Panc1 (cell line): ENCODE measurements around the gene STAMBP. TPM values are rescaled to one million over a fixed set of nuclear protein-coding genes. Genes with fewer than 3 reads are reported as not detected.

Experiments
- ATAC-seq: fragments of 200-7000 bp; cut with Tn5 transposase; 2 replicates; pipeline ENCODE4 v1.9.1; 2020; ENCODE audit warnings: mild to moderate bottlenecking, moderate library complexity
- BruUV-seq: library from RNA; stranded (reverse); fragments of 400-500 nt; replicated peaks from 2 replicates; lab custom pipeline; 2021; lab: Mats Ljungman, UMichigan
- CTCF ChIA-PET: fragments of 300-600 bp; sonication (Branson Sonifier 250); formaldehyde crosslinking; loops from one replicate; lab custom pipeline; 2022; ENCODE audit warnings: antibody characterized with exemption; lab: Charles Lee
- POLR2A ChIA-PET: fragments of 300-600 bp; sonication (Branson Sonifier 250); formaldehyde crosslinking; loops from one replicate; lab custom pipeline; 2022; ENCODE audit warnings: antibody characterized with exemption; lab: Charles Lee
- DNase-seq: peaks from one replicate; pipeline ENCODE4 v3.0.0-alpha.2; 2010; ENCODE audit warnings: low read depth, low spot score
- H3K27ac ChIP-seq: 2 replicates; pipeline ENCODE4 v1.5.1; 2011; ENCODE audit warnings: mild to moderate bottlenecking, low read length, inconsistent platforms
- H3K27me3 ChIP-seq: fragments of 200-500 bp; sonication (Bioruptor generic); 2 replicates; pipeline ENCODE4 v1.6.0; 2014; ENCODE audit warnings: low read length, inconsistent platforms; ENCODE audit not compliant: control insufficient read depth, insufficient read depth
- H3K36me3 ChIP-seq: fragments of 200-500 bp; sonication (Bioruptor generic); 2 replicates; pipeline ENCODE4 v1.5.1; 2014; ENCODE audit warnings: inconsistent platforms, mild to moderate bottlenecking, low read length, moderate library complexity; ENCODE audit not compliant: control insufficient read depth, insufficient read depth
- H3K4me1 ChIP-seq: 2 replicates; pipeline ENCODE4 v1.5.1; 2011; ENCODE audit warnings: inconsistent platforms, mild to moderate bottlenecking, low read length, moderate library complexity; ENCODE audit not compliant: control insufficient read depth, insufficient read depth
- H3K4me3 ChIP-seq, 2 experiments: 2 replicates each; pipeline ENCODE4 v1.5.1; 2011 to 2012; ENCODE audit warnings: low read depth in 2 of 2, low read length in 2 of 2, mild to moderate bottlenecking in 2 of 2, inconsistent platforms in 1 of 2, moderate library complexity in 1 of 2
- H3K9me3 ChIP-seq: fragments of 200-500 bp; sonication (Bioruptor generic); 2 replicates; pipeline ENCODE4 v1.5.1; 2014; ENCODE audit warnings: low read depth, mild to moderate bottlenecking, inconsistent platforms, low read length, moderate library complexity; ENCODE audit not compliant: control insufficient read depth, insufficient read depth
- CTCF ChIP-seq: fragments of 450-650 bp; IDR thresholded peaks from 2 replicates; pipeline ENCODE4 v1.5.1; 2017; ENCODE audit warnings: mild to moderate bottlenecking
- POLR2AphosphoS5 ChIP-seq: IDR thresholded peaks from 2 replicates; pipeline ENCODE4 v1.6.1; 2012; ENCODE audit warnings: mild to moderate bottlenecking, low read depth, low read length, moderate library complexity
- REST ChIP-seq, 2 experiments: IDR thresholded peaks; 2 replicates each; pipeline ENCODE4 v1.6.1; 2011 to 2012; ENCODE audit warnings: low read depth in 2 of 2, control low read depth in 1 of 2, low read length in 1 of 2, mild to moderate bottlenecking in 1 of 2, moderate library complexity in 1 of 2; ENCODE audit not compliant: insufficient read depth in 1 of 2
- SIN3A ChIP-seq: IDR thresholded peaks from 2 replicates; pipeline ENCODE4 v1.6.1; 2012; ENCODE audit warnings: low read depth, mild to moderate bottlenecking, low read length, moderate library complexity, borderline replicate concordance; ENCODE audit not compliant: insufficient read depth
- TCF7L2 ChIP-seq: IDR thresholded peaks from 2 replicates; pipeline ENCODE4 v1.6.1; 2011; ENCODE audit warnings: mild to moderate bottlenecking, low read depth, low read length, inconsistent platforms
- in situ Hi-C: cut with HindIII; loops from 2 replicates; pipeline ENCODE4 v1.10.0; 2016; ENCODE audit warnings: low sequenced_read_pairs, low pct_unique_long_range_greater_than_20kb
- intact Hi-C: fragments of 100-400 bp; cut with micrococcal nuclease; formaldehyde crosslinking; loops from one replicate; pipeline ENCODE4 v1.10.0; 2022; ENCODE audit not compliant: unreplicated experiment
- total RNA-seq: library from RNA; stranded (reverse); gene quantifications from one replicate; pipeline ENCODE4 v1.2.1, GENCODE V29; 2021; ENCODE audit not compliant: unreplicated experiment

Gene STAMBP
- total RNA-seq, 1 experiment from 2014 or later: 49.0 TPM

- TF ChIP-seq REST (IDR thresholded peaks at IDR 0.05; ENCODE audit: insufficient read depth in 1 of 2, low read depth in 2 of 2, low read length in 1 of 2) (no peak), SIN3A (no peak), POLR2AphosphoS5 (no peak), TCF7L2 (no peak), CTCF (no peak)
- no peaks in the 10 kb centered on the region for H3K4me1 ChIP-seq
- H3K4me3 ChIP-seq: no peak overlapping the region
- no TSS peak for BruUV-seq
- ChIA-PET POLR2A (no interaction called here), CTCF (no interaction called here)
- intact Hi-C loops (no loop called here), in situ Hi-C loops (no loop called here)
- no peak for DNase-seq
- no peak for ATAC-seq
- H3K27me3 ChIP-seq: no peaks in the 10 kb centered on the region
- H3K27ac ChIP-seq: no peak overlapping the region
- no peaks in the 10 kb centered on the region for H3K36me3 ChIP-seq
- no peaks in the 10 kb centered on the region for H3K9me3 ChIP-seq
These were observed 87.9 kb downstream of the STAMBP start for GRCh38 chr2:73916666-73917065.

DNA sequence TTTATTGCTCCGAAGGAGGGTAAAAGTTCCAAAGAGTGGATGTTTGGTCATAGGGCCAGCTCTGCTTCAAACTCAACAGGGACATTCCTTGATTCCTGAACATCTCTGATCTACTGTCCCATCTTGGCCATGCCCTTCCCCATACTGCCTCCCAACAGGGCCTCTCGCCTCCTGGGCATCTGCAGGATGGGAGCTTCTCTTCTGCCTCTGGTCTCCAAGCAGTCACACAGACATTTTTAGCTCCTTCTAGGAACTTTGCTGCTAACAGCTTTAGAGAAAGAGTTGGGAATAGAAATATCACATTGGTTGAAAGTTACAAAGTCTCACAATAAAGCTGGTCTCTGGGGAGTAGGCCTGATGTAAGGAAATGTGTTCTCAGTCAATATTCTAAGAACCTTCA lies 88.5 kb downstream of the STAMBP start:
- no peak for ATAC-seq

More for the DNA sequence above, 88.5 kb downstream of the STAMBP start:
- no peak for TF ChIP-seq POLR2AphosphoS5
- no peak for TF ChIP-seq TCF7L2
- no peak for TF ChIP-seq CTCF
- no peak for TF ChIP-seq SIN3A
- TF ChIP-seq REST (IDR thresholded peaks at IDR 0.05; ENCODE audit: insufficient read depth in 1 of 2, low read depth in 2 of 2, low read length in 1 of 2): no peak
- no peaks in the 10 kb centered on the region for H3K27me3 ChIP-seq
- POLR2A ChIA-PET: no interaction called here
- no peak overlapping the region for H3K27ac ChIP-seq
- intact Hi-C loops (no loop called here), in situ Hi-C loops (no loop called here)
- no TSS peak for BruUV-seq
- H3K9me3 ChIP-seq: no peaks in the 10 kb centered on the region
- DNase-seq: no peak
- no peaks in the 10 kb centered on the region for H3K4me1 ChIP-seq
- CTCF ChIA-PET: interaction anchor here (0.6 kb wide), 1 partner anchor 19 kb away, joined by 6 read pairs; no protein-coding TSS in a partner anchor
- no peak overlapping the region for H3K4me3 ChIP-seq
- H3K36me3 ChIP-seq: no peaks in the 10 kb centered on the region
